GM21723 (cell line): ENCODE data around the gene AKAP5.

Source experiments
- ATAC-seq: cut with Tn5 transposase; IDR thresholded peaks from one replicate; pipeline ENCODE4 v1.9.1; 2021; ENCODE audit warnings: mild to moderate bottlenecking, moderate library complexity; ENCODE audit not compliant: unreplicated experiment

The AKAP5 gene

GRCh38 chr14:64459405-64460136 is 5.7 kb upstream of the AKAP5 start:
- no peak for ATAC-seq

DNA sequence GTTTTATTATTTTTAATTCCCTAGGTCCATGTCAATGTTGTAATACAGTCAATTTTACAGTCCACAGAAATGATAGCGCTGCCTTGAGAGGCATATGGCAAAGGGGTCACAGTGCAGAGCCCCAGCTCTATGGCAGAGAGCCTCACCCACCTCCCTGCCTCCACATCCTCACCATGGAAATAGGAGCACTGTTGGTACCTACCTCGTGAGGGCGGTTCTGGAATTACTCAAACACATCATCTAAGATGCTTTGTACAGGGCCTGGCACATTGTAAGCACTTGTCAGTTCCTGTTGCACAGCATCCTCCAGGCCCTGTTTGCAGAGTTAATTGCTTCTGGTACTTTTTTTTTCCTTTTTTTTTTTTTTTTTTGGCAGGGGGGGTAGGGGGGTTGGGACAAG is 4.1 kb upstream of the AKAP5 start:
- ATAC-seq = no peak

DNA sequence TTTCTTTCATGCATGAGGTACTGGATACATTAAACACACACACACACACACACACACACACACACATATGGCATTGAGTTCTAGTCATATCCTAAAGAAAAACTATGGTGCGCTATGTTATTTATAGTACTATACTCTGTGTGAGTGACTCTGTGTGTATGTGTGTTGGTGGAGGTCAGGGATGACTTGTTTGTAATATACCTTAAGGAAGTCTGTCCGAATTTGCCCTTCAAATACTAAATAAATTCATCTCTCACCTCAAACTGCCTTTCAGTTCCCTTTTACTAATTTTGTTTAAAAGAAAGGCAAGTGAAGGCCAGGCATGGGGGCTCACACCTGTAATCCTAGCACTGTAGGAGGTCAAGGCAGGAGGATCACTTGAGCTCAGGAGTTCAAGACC is 2.1 kb upstream of the AKAP5 start:
- ATAC-seq = peak; percentile 49

DNA sequence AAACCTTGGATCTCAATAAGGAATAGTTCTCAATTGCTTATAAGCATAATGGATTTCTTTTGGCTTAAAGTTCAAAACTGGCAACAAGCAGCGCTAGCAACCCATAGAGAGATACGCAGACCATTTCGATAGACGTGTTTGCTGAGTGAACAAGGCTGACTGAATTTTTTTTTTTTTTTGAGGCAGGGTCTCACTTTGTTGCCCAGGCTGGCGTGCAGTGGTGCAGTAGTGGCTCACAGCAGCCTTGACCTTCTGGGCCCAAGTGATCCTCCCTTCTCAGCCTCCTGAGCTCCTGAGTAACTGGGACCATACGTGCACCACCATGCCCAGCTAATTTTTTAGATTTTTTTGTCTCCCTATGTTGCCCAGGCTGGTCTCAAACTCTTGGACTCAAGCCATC is 1.4 kb upstream of the AKAP5 start:
- no peak for ATAC-seq

DNA sequence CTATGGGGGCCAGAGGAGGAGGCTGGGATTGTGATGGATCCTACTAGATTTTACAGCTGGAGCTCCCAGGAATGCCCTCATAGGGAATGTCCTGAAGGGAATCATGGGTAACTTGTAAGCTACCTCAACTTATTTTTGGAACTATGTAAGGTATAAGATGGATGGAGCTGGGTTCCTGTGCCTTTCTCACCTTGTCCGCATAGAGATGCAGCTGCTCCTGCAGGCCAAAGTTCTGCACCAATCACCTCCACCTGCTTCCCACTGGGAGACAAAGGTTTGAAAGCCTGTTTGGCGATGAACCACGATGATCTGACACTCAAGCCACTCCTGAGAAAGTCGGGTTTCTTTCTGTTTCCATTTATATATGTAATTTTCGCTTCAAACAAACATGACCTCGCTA is 648 bp upstream of the AKAP5 start:
- ATAC-seq = no peak

DNA sequence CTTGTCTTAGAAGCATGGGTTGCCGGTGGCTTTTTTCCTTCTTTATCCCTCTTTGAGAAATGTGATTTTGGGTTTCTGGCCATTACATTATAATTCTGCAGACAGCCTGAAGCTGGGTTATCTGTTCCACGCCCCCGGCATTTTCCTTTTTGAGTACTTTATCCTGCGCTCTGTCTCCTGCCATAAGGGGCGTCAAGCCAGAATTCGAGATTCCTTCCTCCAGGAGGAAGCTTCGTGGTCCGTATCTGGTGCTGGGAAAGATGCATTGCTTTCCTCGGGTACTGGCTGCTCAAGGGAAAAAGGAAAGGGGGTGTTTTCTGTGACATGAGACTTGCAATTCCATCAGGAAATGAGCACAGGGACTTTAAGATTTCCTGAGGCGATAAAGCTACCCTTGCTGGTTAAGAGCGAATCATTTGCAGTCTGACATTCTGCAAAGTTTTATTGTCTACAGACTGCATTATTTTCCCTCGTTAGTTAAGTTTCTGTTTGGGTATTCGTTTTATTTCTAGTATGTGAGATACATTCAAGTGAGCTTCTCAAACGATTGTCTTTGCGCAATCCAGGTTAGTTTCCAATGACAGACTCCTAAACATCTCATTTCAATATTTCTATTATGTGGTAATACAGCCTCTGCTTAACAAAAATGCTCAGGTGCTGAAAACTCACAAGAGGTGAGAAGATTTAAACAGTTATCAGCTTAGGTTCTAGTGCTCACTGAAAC is 694 bp downstream of the AKAP5 start:
- ATAC-seq = no peak

GRCh38 chr14:64467101-64467500 is 1.8 kb downstream of the AKAP5 start:
- no peak for ATAC-seq

- no peak for ATAC-seq
Observed at GRCh38 chr14:64467566-64467965, 2.3 kb downstream of the AKAP5 start.

DNA sequence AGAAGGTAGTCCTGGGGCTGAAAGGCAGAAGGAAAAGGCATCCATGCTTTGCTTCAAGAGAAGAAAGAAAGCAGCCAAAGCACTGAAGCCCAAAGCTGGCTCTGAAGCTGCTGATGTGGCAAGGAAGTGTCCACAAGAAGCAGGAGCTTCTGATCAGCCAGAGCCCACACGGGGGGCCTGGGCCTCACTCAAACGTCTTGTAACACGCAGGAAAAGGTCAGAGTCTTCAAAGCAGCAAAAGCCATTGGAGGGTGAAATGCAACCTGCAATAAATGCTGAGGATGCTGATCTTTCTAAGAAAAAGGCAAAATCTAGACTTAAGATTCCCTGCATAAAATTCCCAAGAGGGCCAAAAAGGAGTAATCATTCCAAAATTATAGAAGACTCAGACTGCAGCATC is 3.2 kb downstream of the AKAP5 start:
- ATAC-seq = no peak

DNA sequence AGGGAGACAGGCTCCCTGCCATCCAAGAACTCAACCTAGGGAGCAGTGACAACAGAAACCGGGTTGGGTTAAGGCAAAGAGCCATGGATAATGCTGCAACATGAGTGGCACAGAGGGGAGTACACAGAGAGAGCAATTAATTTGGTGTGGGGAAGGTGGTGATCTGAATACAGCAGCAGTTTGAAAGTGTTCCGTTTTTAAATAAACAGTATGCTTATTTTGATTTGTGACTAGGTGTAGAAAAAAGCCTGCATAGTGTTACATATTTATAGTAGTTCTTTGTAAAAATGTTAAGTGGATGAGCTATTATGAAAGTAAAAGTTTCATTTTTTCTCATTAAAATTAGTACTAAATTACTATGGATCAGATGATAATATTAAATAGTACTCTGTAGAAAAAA is 8.7 kb downstream of the AKAP5 start:
- no peak for ATAC-seq

DNA sequence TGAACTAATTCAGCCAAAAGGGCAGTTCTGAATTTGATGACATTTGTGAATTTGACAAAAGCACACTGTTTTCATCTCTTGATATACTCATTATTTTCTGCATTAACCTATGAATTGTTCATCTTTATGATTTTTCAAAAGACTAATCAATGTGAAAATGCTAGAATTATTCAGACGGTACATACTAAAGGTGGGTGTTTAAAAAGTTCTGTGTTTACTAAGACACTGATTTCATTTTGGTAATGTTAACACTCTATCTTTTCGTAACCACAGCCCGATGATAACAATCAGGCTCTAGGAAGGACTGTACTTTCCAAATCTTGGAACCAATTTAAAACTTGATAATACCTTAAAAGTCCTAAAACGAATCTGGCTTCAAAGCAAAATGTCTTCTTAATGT is 9.4 kb downstream of the AKAP5 start:
- ATAC-seq = no peak

- ATAC-seq = no peak
Observed at GRCh38 chr14:64475585-64476273, 10.4 kb downstream of the AKAP5 start.

- ATAC-seq = no peak
Observed at GRCh38 chr14:64476438-64476837, 11.1 kb downstream of the AKAP5 start.

DNA sequence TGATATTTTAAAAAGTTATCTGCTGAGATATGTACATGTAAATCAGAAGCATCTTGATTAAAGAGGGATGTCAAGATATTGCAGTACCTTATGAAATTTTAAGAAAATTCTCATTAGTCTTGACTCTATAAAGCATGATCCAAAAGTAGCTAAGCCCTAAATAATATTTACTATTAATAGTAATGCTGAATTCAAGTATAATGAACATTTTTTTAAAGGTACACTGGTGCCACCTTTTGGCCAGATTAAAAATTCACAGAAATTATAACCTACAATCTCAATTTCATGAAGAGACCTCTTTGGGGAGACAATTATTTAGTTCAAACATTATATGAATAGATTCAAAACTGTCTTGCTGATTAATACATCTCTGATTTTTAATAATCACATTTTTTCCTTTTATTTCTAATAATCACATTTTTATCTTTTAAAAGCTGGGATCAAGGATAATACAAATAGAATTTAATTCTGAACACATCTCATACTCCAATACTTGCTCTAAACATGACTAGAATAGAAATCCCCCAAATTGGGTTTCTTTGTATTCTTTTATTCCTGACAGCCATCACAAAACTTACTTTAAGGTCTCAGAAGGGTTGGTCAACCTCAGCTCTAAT is 13.4 kb downstream of the AKAP5 start:
- ATAC-seq = no peak

DNA sequence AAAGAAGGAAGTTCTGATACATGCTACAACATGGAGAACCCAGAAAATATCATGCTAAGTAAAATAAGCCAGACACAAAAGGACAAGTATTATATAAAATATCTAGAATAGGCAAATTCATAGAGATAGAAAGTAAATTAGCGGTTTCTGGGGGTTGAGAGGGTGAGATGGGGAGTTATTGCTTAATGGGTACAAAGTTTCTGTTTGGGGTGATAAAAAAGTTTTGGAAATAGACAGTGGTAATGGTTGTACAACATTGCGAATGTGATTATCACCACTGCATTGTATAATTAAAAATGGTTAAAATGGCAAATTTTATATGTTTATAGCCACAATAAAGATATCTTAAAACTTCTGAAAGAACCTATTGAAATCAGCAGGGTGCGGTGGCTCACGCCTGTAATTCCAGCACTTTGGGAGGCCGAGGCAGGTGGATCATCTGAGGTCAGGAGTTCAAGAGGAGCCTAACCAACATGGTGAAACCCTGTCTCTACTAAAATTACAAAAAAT is 23.3 kb downstream of the AKAP5 start:
- no peak for ATAC-seq

GRCh38 chr14:64491637-64492036 is 26.3 kb downstream of the AKAP5 start:
- ATAC-seq = no peak

GRCh38 chr14:64493455-64493854 is 28.2 kb downstream of the AKAP5 start:
- no peak for ATAC-seq

- ATAC-seq = no peak
Observed at GRCh38 chr14:64495252-64495651, 30.0 kb downstream of the AKAP5 start.

DNA sequence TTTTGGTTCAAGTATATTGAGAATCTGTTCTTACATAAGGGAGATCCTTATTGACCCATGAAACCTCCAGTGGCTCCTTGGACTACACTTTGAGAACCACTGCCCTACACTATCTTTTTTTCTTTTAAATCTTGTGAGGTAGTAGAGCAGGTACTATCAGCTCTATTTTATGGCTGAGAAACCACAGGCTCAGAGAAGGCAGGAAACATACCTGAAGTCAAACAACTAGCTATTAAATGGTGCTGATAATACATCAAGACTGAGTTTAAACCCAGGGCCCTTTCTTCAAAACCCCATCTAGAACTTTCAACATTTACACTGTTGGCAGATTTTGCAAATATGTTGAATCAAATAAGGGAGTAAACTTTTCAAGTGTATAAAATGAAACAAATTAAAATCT is 31.5 kb downstream of the AKAP5 start:
- ATAC-seq = no peak

DNA sequence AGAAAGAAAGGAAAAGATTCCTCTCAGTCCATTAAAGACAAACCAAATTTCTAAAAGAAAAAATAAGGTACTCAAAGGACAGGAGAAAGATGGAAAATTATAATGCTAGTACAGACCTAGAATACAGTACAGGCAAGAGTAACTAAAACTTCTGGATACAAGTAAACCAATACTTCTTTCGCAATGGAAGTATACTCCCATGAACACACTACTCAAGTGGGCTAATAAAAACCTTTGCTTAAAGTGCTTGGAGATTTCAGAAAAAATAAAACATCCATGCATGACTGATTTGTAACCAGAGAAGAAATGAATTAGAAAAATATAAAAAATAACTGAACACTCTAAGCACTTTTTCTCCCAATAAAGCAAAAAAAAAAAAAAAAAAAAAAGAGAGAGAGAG is 34.8 kb downstream of the AKAP5 start:
- no peak for ATAC-seq

GRCh38 chr14:64501411-64502171 is 36.3 kb downstream of the AKAP5 start:
- ATAC-seq = no peak
